ENCODE measurements around the gene DDX27. TPM values are rescaled to one million over a fixed set of nuclear protein-coding genes. Genes with fewer than 3 reads are reported as not detected.
A peak's percentile ranks its signal among the peaks of the same experiment; 100 is the strongest.

DDX27 gene
- total and polyA plus RNA-seq, 2 experiments from 2014 or later: 29.1 to 33.9 TPM

GRCh38 chr20:49281059-49281912 lies 62.1 kb downstream of the DDX27 start:
- peaks cover 74% of the 10 kb centered on the region for H4K20me1 ChIP-seq (ENCODE audit: insufficient read depth, poor library complexity, severe bottlenecking)
- H3K9me3 ChIP-seq (ENCODE audit: low read depth): no peaks in the 10 kb centered on the region
- H3K4me2 ChIP-seq: peak overlapping the region; percentile 88
- H3K36me3 ChIP-seq (replicated peaks; ENCODE audit: insufficient read depth, low read depth): no peaks in the 10 kb centered on the region
- H3K27ac ChIP-seq: peak overlapping the region; percentile 91
- peak; percentile 89 for DNase-seq (ENCODE audit: low spot score)
- H3K9me2 ChIP-seq (replicated peaks; ENCODE audit: insufficient read depth): no peaks in the 10 kb centered on the region
- H3K4me1 ChIP-seq (ENCODE audit: insufficient read depth): peaks cover 62% of the 10 kb centered on the region
- H2AFZ ChIP-seq: no peak overlapping the region
- peak overlapping the region; percentile 71 for H3K4me3 ChIP-seq
- 17% methylated on average over 13 of the region's 13 CpGs for WGBS (ENCODE audit: low lambda C conversion rate, missing lambda C conversion rate)
- H3K27me3 ChIP-seq: no peaks in the 10 kb centered on the region
- no peak for TF ChIP-seq EZH2phosphoT487 (IDR thresholded peaks at IDR 0.05; ENCODE audit: low read depth, severe bottlenecking, unreplicated experiment)
- TF ChIP-seq, protein P1, sequence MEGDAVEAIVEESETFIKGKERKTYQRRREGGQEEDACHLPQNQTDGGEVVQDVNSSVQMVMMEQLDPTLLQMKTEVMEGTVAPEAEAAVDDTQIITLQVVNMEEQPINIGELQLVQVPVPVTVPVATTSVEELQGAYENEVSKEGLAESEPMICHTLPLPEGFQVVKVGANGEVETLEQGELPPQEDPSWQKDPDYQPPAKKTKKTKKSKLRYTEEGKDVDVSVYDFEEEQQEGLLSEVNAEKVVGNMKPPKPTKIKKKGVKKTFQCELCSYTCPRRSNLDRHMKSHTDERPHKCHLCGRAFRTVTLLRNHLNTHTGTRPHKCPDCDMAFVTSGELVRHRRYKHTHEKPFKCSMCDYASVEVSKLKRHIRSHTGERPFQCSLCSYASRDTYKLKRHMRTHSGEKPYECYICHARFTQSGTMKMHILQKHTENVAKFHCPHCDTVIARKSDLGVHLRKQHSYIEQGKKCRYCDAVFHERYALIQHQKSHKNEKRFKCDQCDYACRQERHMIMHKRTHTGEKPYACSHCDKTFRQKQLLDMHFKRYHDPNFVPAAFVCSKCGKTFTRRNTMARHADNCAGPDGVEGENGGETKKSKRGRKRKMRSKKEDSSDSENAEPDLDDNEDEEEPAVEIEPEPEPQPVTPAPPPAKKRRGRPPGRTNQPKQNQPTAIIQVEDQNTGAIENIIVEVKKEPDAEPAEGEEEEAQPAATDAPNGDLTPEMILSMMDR (IDR thresholded peaks at IDR 0.05; ENCODE audit: poor library complexity): no peak
- no peak for TF ChIP-seq EZH2 (IDR thresholded peaks at IDR 0.05; ENCODE audit: borderline replicate concordance)
- H3K79me2 ChIP-seq: peaks cover 89% of the 10 kb centered on the region

GRCh38 chr20:49281913-49282467 lies 62.8 kb downstream of the DDX27 start:
- DNase-seq (ENCODE audit: low spot score): no peak
- H3K4me3 ChIP-seq: peak overlapping the region; percentile 4
- peak overlapping the region; percentile 88 for H3K4me2 ChIP-seq
- peaks cover 87% of the 10 kb centered on the region for H3K79me2 ChIP-seq
- H2AFZ ChIP-seq: no peak overlapping the region
- peaks cover 64% of the 10 kb centered on the region for H3K4me1 ChIP-seq (ENCODE audit: insufficient read depth)
- TF ChIP-seq EZH2 (IDR thresholded peaks at IDR 0.05; ENCODE audit: borderline replicate concordance): no peak
- no peak for TF ChIP-seq EZH2phosphoT487 (IDR thresholded peaks at IDR 0.05; ENCODE audit: low read depth, severe bottlenecking, unreplicated experiment)
- TF ChIP-seq, protein P1 (IDR thresholded peaks at IDR 0.05; ENCODE audit: poor library complexity): no peak
- no peaks in the 10 kb centered on the region for H3K27me3 ChIP-seq
- 30% methylated on average over 9 of the region's 9 CpGs for WGBS (ENCODE audit: low lambda C conversion rate, missing lambda C conversion rate)
- H4K20me1 ChIP-seq (ENCODE audit: insufficient read depth, poor library complexity, severe bottlenecking): peaks cover 81% of the 10 kb centered on the region
- no peaks in the 10 kb centered on the region for H3K9me3 ChIP-seq (ENCODE audit: low read depth)
- H3K27ac ChIP-seq: peak overlapping the region; percentile 87
- no peaks in the 10 kb centered on the region for H3K36me3 ChIP-seq (replicated peaks; ENCODE audit: insufficient read depth, low read depth)
- H3K9me2 ChIP-seq (replicated peaks; ENCODE audit: insufficient read depth): no peaks in the 10 kb centered on the region

DNA sequence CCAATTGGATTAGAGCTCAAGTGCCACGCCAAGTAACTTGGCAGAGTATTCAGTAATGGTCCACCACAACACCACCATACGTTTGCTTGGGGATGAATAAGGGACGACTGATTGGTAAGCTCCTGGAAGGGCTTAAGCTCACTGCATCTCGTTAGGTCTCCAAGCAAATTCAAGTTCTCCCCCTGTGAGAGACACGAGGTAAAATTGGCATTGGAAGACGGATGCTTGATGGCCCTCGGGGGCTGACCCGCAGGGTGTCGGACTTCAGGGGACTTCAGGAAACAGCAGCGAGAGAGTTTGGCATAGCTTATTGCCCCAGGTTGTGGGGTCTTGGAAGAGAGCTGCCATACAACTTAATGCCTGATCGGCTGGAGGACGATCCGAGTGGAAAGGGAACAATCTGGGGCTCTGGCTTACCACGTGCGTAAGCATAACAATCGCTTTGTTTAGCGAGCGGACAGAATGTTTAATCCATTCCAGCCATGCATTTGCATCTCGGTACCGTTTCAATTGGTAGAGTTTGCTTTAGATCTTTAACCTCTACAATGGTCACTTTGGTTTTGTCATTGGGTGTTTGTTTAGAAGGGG lies 63.5 kb downstream of the DDX27 start:
- Histone ChIP-seq H3K9me2 (replicated peaks; ENCODE audit: insufficient read depth) (no peaks in the 10 kb centered on the region), H3K27me3 (no peaks in the 10 kb centered on the region), H3K79me2 (peaks cover 80% of the 10 kb centered on the region), H3K36me3 (replicated peaks; ENCODE audit: insufficient read depth, low read depth) (no peaks in the 10 kb centered on the region), H2AFZ (no peak overlapping the region), H4K20me1 (ENCODE audit: insufficient read depth, poor library complexity, severe bottlenecking) (peaks cover 88% of the 10 kb centered on the region), H3K9me3 (ENCODE audit: low read depth) (no peaks in the 10 kb centered on the region), H3K4me2 (peak overlapping the region; percentile 88), H3K4me3 (peak overlapping the region; percentile 4), H3K27ac (peak overlapping the region; percentile 87), H3K4me1 (ENCODE audit: insufficient read depth) (peaks cover 67% of the 10 kb centered on the region)
- 23% methylated on average over 20 of the region's 20 CpGs for WGBS (ENCODE audit: low lambda C conversion rate, missing lambda C conversion rate)
- TF ChIP-seq, protein P1 (IDR thresholded peaks at IDR 0.05; ENCODE audit: poor library complexity): no peak
- TF ChIP-seq EZH2phosphoT487 (IDR thresholded peaks at IDR 0.05; ENCODE audit: low read depth, severe bottlenecking, unreplicated experiment) (no peak), EZH2 (IDR thresholded peaks at IDR 0.05; ENCODE audit: borderline replicate concordance) (no peak)
- DNase-seq (ENCODE audit: low spot score): no peak
